Nephron progenitor cell (in vitro differentiated cells): ENCODE data around the gene EML5.

Source experiments
- DNase-seq: peaks from one replicate; pipeline ENCODE4 v3.0.0; 2021
- H3K27ac Mint-ChIP-seq: 2 replicates; pipeline ENCODE4 v1.8.0; 2021; ENCODE audit warnings: mild to moderate bottlenecking, moderate library complexity, mixed read lengths
- H3K27me3 Mint-ChIP-seq: 2 replicates; pipeline ENCODE4 v1.8.0; 2021; ENCODE audit warnings: mild to moderate bottlenecking, low read depth, mixed read lengths; ENCODE audit not compliant: poor library complexity
- H3K36me3 Mint-ChIP-seq: 2 replicates; pipeline ENCODE4 v1.8.0; 2021; ENCODE audit warnings: low read depth, mixed read lengths
- H3K4me1 Mint-ChIP-seq: 2 replicates; pipeline ENCODE4 v1.8.0; 2021; ENCODE audit warnings: mixed read lengths
- H3K4me3 Mint-ChIP-seq: 2 replicates; pipeline ENCODE4 v1.8.0; 2021; ENCODE audit warnings: mild to moderate bottlenecking, moderate library complexity, mixed read lengths
- H3K9me3 Mint-ChIP-seq: 2 replicates; pipeline ENCODE4 v1.8.0; 2021; ENCODE audit warnings: mild to moderate bottlenecking, moderate library complexity, mixed read lengths
- TF ChIP-seq, protein P1 (sequence below): fragments of 200-600 bp; sonication (generic); IDR thresholded peaks from 2 replicates; pipeline ENCODE4 v1.5.0; 2021; ENCODE audit warnings: antibody characterized with exemption

EML5 gene

DNA sequence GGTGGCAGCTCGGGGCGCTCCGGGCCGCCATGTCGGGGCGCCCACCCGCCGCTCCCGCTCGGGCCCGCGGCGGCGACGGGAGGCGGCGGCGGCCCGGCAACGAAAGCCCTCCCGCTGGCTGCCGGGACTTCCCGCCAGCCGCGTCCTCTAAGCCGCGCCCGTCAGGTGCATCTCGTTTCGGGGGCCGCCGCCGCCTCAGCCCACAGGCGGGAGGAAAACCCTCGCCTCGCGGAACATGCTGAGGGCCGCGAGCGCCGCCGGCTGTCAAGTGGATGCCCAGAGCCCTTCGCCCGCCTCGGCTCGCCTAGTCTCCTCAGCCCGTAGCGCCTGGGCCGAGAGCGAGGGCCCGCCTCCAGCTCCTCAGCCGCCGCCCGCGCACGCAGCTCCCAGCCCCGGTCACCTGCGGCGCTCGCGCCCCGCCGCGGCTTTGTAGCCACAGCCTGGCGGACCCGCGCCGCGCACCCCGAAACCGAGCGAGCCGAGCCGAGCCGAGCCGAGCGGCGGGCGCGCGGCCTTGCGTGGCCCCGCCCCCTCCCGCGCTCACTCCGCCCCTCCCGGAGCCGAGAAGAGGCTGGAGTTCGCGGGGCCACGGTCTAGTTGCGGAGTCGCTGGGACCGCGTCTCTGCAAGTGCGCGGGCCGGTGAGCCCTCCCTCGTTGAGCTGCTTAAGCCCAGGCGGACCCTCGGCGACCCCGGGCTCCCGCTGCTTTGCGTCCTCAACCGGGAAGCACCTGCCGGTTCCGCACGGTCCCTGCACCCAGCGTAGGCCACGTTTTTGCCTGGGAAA is at the start of gene EML5:
Gene EML5, minus strand, starts transcription at position 481 of the 786 bp plus-strand sequence. Its CDS starts 450 bp downstream, at position 31.
- Mint-ChIP-seq H3K9me3 (no peaks in the 10 kb centered on the region), H3K4me1 (no peaks in the 10 kb centered on the region), H3K27ac (no peak within 1 kb of the TSS), H3K36me3 (no peaks in the 10 kb centered on the region), H3K27me3 (peaks cover 82% of the 10 kb centered on the region), H3K4me3 (peak within 1 kb of the TSS; percentile 83)
- peak; percentile 90 for DNase-seq
- TF ChIP-seq, protein P1, sequence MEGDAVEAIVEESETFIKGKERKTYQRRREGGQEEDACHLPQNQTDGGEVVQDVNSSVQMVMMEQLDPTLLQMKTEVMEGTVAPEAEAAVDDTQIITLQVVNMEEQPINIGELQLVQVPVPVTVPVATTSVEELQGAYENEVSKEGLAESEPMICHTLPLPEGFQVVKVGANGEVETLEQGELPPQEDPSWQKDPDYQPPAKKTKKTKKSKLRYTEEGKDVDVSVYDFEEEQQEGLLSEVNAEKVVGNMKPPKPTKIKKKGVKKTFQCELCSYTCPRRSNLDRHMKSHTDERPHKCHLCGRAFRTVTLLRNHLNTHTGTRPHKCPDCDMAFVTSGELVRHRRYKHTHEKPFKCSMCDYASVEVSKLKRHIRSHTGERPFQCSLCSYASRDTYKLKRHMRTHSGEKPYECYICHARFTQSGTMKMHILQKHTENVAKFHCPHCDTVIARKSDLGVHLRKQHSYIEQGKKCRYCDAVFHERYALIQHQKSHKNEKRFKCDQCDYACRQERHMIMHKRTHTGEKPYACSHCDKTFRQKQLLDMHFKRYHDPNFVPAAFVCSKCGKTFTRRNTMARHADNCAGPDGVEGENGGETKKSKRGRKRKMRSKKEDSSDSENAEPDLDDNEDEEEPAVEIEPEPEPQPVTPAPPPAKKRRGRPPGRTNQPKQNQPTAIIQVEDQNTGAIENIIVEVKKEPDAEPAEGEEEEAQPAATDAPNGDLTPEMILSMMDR, result peak; percentile 13

DNA sequence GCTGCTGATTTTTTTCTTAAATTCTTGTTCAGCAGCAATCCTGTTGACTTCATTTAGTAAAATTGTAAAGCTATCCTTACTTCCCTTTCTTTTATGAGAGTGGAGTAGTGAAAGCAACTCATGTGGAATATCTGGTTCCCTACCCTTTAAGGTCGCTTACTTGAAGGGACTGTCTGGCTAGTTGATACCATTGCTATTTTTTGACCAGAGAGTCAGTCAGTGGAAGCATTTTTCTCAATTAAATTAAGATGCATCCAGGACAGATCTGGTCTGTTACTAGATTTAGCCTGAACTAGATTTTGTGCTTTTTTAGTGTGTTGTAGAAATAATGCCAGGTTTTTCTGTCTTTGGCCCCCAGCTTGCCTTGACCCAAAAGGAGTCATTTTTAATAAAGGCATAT is 49.7 kb upstream of the EML5 start:
- no peaks in the 10 kb centered on the region for H3K9me3 Mint-ChIP-seq
- no peaks in the 10 kb centered on the region for H3K4me1 Mint-ChIP-seq
- H3K4me3 Mint-ChIP-seq, result no peak overlapping the region
- H3K27ac Mint-ChIP-seq, result no peak overlapping the region
- TF ChIP-seq, protein P1, result no peak
- DNase-seq, result no peak
- H3K36me3 Mint-ChIP-seq, result peaks cover 10% of the 10 kb centered on the region
- H3K27me3 Mint-ChIP-seq, result no peaks in the 10 kb centered on the region

DNA sequence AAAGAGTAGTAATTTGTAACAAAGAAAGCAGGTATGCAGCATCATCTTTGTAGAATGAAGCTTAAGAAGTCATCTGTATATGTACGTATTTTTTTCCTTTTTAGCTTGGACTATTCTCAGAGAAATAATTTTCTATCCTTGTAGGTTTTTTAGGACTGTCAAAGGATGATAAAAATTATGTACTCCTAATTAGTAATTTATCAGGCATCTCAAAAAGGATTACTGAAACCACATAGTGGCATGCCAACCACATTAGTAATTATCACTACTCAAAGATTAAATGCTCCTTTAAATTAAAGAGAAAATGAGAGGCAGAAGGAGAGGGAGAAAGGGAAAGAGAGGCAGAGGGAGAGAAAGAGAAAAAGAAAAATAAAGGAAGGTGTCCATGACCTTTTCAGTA is 49.0 kb upstream of the EML5 start:
- H3K27ac Mint-ChIP-seq, result no peak overlapping the region
- H3K27me3 Mint-ChIP-seq, result no peaks in the 10 kb centered on the region
- TF ChIP-seq, protein P1, result no peak
- H3K4me3 Mint-ChIP-seq, result no peak overlapping the region
- H3K36me3 Mint-ChIP-seq, result peaks cover 10% of the 10 kb centered on the region
- no peaks in the 10 kb centered on the region for H3K4me1 Mint-ChIP-seq
- H3K9me3 Mint-ChIP-seq, result no peaks in the 10 kb centered on the region
- no peak for DNase-seq

DNA sequence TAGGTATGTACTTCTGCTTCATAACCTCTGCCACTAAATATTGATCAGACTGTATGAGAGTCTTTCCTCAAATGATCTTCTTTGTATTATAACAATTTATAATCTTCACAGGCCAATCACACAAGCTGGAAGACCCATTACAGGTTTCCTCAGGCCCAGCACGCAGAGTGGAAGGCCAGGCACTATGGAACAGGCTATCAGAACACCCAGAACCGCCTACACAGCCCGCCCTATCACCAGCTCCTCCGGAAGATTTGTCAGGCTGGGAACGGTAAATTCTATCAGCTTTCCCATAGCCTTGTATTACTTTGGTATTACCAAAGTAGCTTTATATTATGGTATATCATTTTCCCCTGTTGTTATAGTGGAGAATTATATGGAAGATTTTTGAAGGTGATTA is 48.2 kb upstream of the EML5 start:
- Mint-ChIP-seq H3K36me3 (peaks cover 15% of the 10 kb centered on the region), H3K9me3 (no peaks in the 10 kb centered on the region), H3K27me3 (peaks cover 2% of the 10 kb centered on the region), H3K4me3 (no peak overlapping the region), H3K4me1 (no peaks in the 10 kb centered on the region), H3K27ac (no peak overlapping the region)
- no peak for DNase-seq
- TF ChIP-seq, protein P1, result no peak

DNA sequence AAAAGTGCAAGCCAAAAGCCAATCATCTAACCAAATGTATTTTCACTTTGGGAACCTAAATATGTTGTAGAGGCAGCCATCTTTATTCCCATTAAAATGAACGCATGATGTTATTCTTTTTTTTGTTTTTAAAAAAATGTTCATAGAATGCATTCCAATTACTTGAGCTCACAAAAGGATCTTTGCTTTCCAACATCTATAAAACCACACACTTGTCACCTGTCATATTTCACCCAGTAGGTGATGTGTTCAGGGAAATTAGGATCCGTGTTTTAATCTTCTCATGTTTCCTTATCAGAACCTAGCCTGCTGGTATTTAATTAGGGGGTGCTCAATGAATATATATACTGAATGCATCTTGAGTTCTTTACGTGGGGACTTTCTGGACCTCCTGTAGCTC is 45.3 kb upstream of the EML5 start:
- H3K27ac Mint-ChIP-seq, result peak overlapping the region; percentile 33
- no peak overlapping the region for H3K4me3 Mint-ChIP-seq
- no peaks in the 10 kb centered on the region for H3K9me3 Mint-ChIP-seq
- H3K4me1 Mint-ChIP-seq, result peaks cover 10% of the 10 kb centered on the region
- TF ChIP-seq, protein P1, result no peak
- peaks cover 2% of the 10 kb centered on the region for H3K27me3 Mint-ChIP-seq
- DNase-seq, result no peak
- peaks cover 15% of the 10 kb centered on the region for H3K36me3 Mint-ChIP-seq

DNA sequence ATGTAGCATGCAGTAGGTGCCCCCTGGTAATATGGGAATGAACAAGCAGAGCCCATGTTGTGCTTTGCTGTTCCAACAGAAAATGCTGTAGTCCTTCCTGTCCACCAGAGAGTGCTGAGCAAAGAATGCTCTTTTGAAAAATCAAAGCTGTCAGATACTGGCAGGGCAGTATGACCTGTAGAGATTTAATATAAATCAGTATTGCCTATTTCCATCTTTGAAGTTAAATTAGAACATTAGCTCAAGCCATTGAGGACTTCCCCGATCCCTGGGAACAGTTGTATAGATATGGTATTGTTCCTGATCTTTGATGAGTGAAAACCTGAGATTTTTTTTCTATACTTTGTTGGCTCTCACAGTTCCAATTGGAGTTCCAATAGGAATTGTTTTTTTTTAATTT is 44.7 kb upstream of the EML5 start:
- Mint-ChIP-seq H3K27ac (no peak overlapping the region), H3K27me3 (peaks cover 2% of the 10 kb centered on the region), H3K36me3 (peaks cover 18% of the 10 kb centered on the region), H3K4me3 (no peak overlapping the region), H3K9me3 (no peaks in the 10 kb centered on the region), H3K4me1 (peaks cover 14% of the 10 kb centered on the region)
- no peak for DNase-seq
- TF ChIP-seq, protein P1, result no peak
